ENCODE results near the gene MYMX. TPM values are rescaled to one million over a fixed set of nuclear protein-coding genes. Genes with fewer than 3 reads are reported as not detected.

The MYMX gene
- total RNA-seq, 2 experiments from 2014 or later: not detected

- ChIA-PET CTCF (interaction anchor here (0.6 to 1.7 kb wide), 10 partner anchors 13 to 1578 kb away, joined by 3 to 7 read pairs (median 3); no protein-coding TSS in a partner anchor), POLR2A (no interaction called here)
- intact Hi-C loops (cut with DNase I, micrococcal nuclease): loop anchor here in 1 of 2 experiments (2.0 kb wide), 1 partner anchor 26 kb away; the partner anchor contains the start of gene HSP90AB1
- Mint-ChIP-seq H3K36me3 (ENCODE audit: low read depth) (peaks cover 2% of the 10 kb centered on the region), H3K4me3 (peak overlapping the region; percentile 10), H3K27ac (peak overlapping the region; percentile 69), H3K4me1 (peaks cover 46% of the 10 kb centered on the region), H3K27me3 (peaks cover 3% of the 10 kb centered on the region), H3K9me3 (ENCODE audit: low read depth) (no peaks in the 10 kb centered on the region)
- no peak for DNase-seq
- no peak for ATAC-seq
These were observed 4.2 kb downstream of the MYMX start for GRCh38 chr6:44220913-44221290.

- Mint-ChIP-seq H3K36me3 (ENCODE audit: low read depth) (peaks cover 6% of the 10 kb centered on the region), H3K4me1 (peaks cover 48% of the 10 kb centered on the region), H3K9me3 (ENCODE audit: low read depth) (no peaks in the 10 kb centered on the region), H3K27ac (peak overlapping the region; percentile 69), H3K4me3 (peak overlapping the region; percentile 10), H3K27me3 (peaks cover 3% of the 10 kb centered on the region)
- ChIA-PET CTCF (interaction anchor here (0.6 to 1.8 kb wide), 11 partner anchors 8 to 556 kb away, joined by 3 to 7 read pairs (median 3); no protein-coding TSS in a partner anchor), POLR2A (interaction anchor here (0.5 kb wide), 1 partner anchor 15 kb away, joined by 8 read pairs; no protein-coding TSS in a partner anchor)
- ATAC-seq: peak; percentile 70
- peak; percentile 90 for DNase-seq
- intact Hi-C loops (cut with DNase I, micrococcal nuclease): loop anchor here in 1 of 2 experiments (2.0 kb wide), 1 partner anchor 25 kb away; the partner anchor contains the start of gene HSP90AB1
These were observed 4.7 kb downstream of the MYMX start for GRCh38 chr6:44221291-44221960.

GRCh38 chr6:44221961-44222335 is 5.2 kb downstream of the MYMX start:
- intact Hi-C loops (cut with DNase I, micrococcal nuclease): loop anchor here in 1 of 2 experiments (2.0 kb wide), 2 partner anchors 25 to 35 kb away; partner anchors contain the start of genes HSP90AB1 and SLC35B2
- CTCF ChIA-PET: interaction anchor here (1.0 to 1.8 kb wide), 6 partner anchors 9 to 104 kb away, joined by 3 to 7 read pairs (median 4); no protein-coding TSS in a partner anchor
- DNase-seq (peak; percentile 22), ATAC-seq (no peak)
- Mint-ChIP-seq H3K27me3 (peaks cover under 1% of the 10 kb centered on the region), H3K27ac (no peak overlapping the region), H3K4me3 (no peak overlapping the region), H3K9me3 (ENCODE audit: low read depth) (no peaks in the 10 kb centered on the region), H3K36me3 (ENCODE audit: low read depth) (peaks cover 9% of the 10 kb centered on the region), H3K4me1 (peaks cover 48% of the 10 kb centered on the region)
- POLR2A ChIA-PET: interaction anchor here (0.5 to 3.2 kb wide), 2 partner anchors 15 to 24 kb away, joined by 8 to 55 read pairs; partner anchors contain the start of gene HSP90AB1

DNA sequence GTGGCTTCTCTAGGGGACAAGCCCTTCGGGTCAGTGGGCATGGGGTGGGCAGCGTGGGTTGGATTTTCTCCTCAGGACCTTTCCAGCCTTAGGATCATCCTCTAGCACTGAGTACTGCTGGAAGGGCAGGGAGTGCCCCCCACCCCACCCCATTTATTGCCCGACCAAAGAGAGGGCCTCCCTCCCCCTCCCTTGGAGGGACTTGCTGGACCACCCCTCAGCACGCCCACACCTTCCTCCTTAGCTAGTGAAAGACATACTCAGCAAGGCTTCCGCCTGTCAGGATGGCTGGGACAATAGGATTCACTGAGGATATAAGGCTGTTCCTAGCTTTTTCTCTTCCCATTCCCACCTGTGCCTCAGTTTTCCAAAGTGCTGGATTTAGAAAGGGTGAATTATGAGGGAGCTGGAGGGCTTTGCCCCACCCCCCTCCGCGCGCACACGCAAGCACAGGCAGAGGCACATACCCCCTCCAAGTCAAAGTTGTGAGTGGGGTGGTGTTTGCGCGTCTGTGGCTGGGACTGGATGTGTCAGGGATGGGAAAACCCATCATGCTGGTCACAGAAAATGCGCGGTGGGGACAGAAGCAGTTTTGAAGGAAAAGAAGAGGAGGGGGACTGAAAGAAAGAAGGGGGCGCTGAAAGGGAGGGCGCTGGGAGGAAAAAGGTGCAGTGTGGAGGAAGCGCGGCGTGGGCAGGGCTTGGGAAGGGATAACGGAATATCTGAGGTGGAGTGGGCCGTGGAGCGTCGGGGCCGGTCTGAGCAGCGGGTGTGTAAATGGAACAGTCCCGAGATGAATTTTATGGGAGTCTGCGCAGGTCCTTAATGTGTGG is 6.0 kb downstream of the MYMX start:
- CTCF ChIA-PET: interaction anchor here (0.7 to 1.8 kb wide), 6 partner anchors 9 to 288 kb away, joined by 3 to 7 read pairs (median 4); no protein-coding TSS in a partner anchor
- H3K27ac Mint-ChIP-seq: peak overlapping the region; percentile 71
- DNase-seq: peak; percentile 40
- no peaks in the 10 kb centered on the region for H3K27me3 Mint-ChIP-seq
- peaks cover 9% of the 10 kb centered on the region for H3K36me3 Mint-ChIP-seq (ENCODE audit: low read depth)
- POLR2A ChIA-PET: interaction anchor here (0.6 to 3.2 kb wide), 3 partner anchors 24 to 198 kb away, joined by 3 to 55 read pairs (median 28); partner anchors contain the start of genes HSP90AB1 and SLC35B2
- H3K4me3 Mint-ChIP-seq: peak overlapping the region; percentile 83
- H3K4me1 Mint-ChIP-seq: peaks cover 48% of the 10 kb centered on the region
- no peaks in the 10 kb centered on the region for H3K9me3 Mint-ChIP-seq (ENCODE audit: low read depth)
- peak; percentile 2 for ATAC-seq
- intact Hi-C loops (cut with DNase I, micrococcal nuclease): loop anchor here (1.0 to 2.0 kb wide), 9 partner anchors 16 to 451 kb away; partner anchors contain the start of genes AARS2 (in 1 of the 2), CDC5L (in 1 of the 2), MRPL14 (in 1 of the 2) and NFKBIE (in 1 of the 2)

DNA sequence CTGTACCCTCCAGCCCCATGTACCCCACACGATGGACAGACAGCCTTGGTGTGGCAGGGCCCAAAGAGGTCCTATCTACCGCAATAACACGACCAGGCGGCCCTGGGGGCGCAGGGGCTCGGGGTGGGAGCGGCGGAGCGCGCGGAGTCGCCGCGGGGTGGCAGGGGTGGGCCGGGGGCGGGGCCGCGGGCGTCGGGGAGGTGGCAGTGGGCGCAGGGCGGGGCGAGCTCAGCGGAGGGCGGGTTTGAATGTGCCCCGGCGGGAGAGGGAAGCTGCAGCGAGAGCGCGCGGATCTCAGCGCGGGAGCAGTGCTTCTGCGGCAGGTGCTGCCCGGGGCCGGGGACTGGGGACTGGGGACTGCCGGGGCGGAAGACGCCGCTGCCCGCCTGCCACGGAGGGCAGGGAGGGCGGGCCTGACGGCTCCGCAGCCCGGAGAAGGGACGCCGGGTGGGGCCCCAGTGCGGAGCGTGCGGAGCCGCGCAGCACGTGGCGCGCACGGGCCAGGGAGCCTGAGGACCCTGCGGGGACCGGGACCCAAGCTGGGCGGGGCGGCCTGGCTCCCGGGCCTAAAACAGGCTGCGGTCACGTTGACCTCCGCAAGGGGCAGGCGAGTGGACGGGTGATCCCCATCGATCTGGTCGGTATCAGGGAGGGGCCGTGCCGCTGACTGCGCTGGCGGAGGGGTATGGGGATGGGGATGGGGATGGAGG is 6.7 kb downstream of the MYMX start, which contains the start of gene SLC29A1:
SLC29A1 (plus strand) TSS at position 277 of the 710 bp plus-strand sequence. CDS start 3,719 bp downstream, outside the sequence.
- CTCF ChIA-PET: interaction anchor here (0.6 to 1.8 kb wide), 13 partner anchors 14 to 289 kb away, joined by 3 to 10 read pairs (median 5); partner anchors contain the start of genes AARS2 and HSP90AB1
- DNase-seq: peak; percentile 93
- peak within 1 kb of the TSS; percentile 83 for H3K4me3 Mint-ChIP-seq
- peaks cover 9% of the 10 kb centered on the region for H3K36me3 Mint-ChIP-seq (ENCODE audit: low read depth)
- ATAC-seq: peak; percentile 73
- no peaks in the 10 kb centered on the region for H3K9me3 Mint-ChIP-seq (ENCODE audit: low read depth)
- POLR2A ChIA-PET: interaction anchor here (0.6 to 3.2 kb wide), 5 partner anchors 10 to 594 kb away, joined by 3 to 55 read pairs (median 3); partner anchors contain the start of genes GTPBP2, HSP90AB1 and SLC35B2
- H3K27ac Mint-ChIP-seq: peak within 1 kb of the TSS; percentile 71
- intact Hi-C loops (cut with DNase I, micrococcal nuclease): loop anchor here (1.0 to 2.0 kb wide), 12 partner anchors 14 to 452 kb away; partner anchors contain the start of genes NFKBIE (in 2 of the 2), AARS2 (in 1 of the 2), CDC5L (in 1 of the 2) and MRPL14 (in 1 of the 2)
- H3K27me3 Mint-ChIP-seq: no peaks in the 10 kb centered on the region
- peaks cover 45% of the 10 kb centered on the region for H3K4me1 Mint-ChIP-seq

DNA sequence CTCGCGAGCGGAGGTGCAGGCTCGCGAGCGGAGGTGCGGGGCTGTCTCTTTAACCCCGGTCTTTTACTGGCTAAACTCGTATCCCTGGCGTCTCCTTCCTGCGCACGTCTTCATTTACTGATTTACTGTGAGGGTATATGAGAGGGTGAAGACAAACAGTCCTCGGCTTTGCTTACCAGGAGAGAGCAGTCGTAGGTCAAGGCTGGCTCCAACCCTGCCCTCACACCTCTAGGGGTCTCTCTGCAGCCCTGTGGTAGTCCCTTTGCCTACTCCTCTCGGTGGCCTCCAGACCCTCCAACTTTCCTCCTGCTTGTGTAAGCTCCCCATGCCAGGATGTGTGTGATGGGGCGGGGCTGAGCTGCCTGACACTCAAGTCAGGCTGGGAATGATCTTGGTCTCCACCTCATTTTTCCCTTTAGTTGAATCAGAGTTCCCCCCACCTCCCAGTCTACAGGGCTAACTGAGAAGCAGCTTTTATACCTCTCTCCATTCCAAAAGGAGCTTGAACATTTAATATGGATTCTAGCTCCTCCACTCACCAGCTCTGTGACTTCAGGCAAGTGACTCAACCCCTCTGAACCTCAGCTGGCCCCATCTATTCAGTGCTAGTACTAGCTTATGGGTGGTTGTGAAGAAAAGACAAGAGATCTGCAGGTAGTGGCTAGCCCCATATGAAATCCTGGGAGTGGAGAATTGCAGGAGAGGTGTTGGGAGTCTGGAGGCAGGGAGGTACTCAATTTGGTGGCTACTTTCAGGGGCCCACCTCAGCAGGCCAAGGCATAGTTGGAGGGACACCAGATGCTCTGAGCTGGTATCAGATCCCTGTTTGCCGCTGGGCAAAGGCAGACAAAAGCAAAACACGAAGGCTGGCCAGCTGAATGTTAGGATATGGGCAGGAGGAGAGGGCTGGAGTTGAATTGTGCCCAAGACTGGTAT is 7.6 kb downstream of the MYMX start:
- H3K27me3 Mint-ChIP-seq: no peaks in the 10 kb centered on the region
- H3K4me1 Mint-ChIP-seq: peaks cover 40% of the 10 kb centered on the region
- DNase-seq (peak; percentile 58), ATAC-seq (peak; percentile 54)
- H3K9me3 Mint-ChIP-seq (ENCODE audit: low read depth): no peaks in the 10 kb centered on the region
- ChIA-PET POLR2A (interaction anchor here (0.7 to 3.2 kb wide), 10 partner anchors 11 to 595 kb away, joined by 3 to 55 read pairs (median 4); partner anchors contain the start of genes AARS2, GTPBP2, HSP90AB1 and SLC35B2), CTCF (interaction anchor here (0.5 to 1.8 kb wide), 21 partner anchors 9 to 1026 kb away, joined by 3 to 15 read pairs (median 4); partner anchors contain the start of genes AARS2, HSP90AB1 and SLC35B2)
- peak overlapping the region; percentile 83 for H3K4me3 Mint-ChIP-seq
- intact Hi-C loops (cut with DNase I, micrococcal nuclease): loop anchor here in 1 of 2 experiments (1.0 to 2.0 kb wide), 3 partner anchors 13 to 51 kb away; partner anchors contain the start of gene NFKBIE
- peaks cover 15% of the 10 kb centered on the region for H3K36me3 Mint-ChIP-seq (ENCODE audit: low read depth)
- H3K27ac Mint-ChIP-seq: peak overlapping the region; percentile 12

GRCh38 chr6:44224965-44225305 is 8.2 kb downstream of the MYMX start:
- Mint-ChIP-seq H3K36me3 (ENCODE audit: low read depth) (peaks cover 17% of the 10 kb centered on the region), H3K4me1 (peaks cover 37% of the 10 kb centered on the region), H3K4me3 (peak overlapping the region; percentile 83), H3K27me3 (no peaks in the 10 kb centered on the region), H3K27ac (no peak overlapping the region), H3K9me3 (ENCODE audit: low read depth) (no peaks in the 10 kb centered on the region)
- CTCF ChIA-PET: interaction anchor here (0.5 to 1.8 kb wide), 18 partner anchors 8 to 1027 kb away, joined by 3 to 15 read pairs (median 4); partner anchors contain the start of genes AARS2, HSP90AB1 and SLC35B2
- DNase-seq (no peak), ATAC-seq (no peak)
- POLR2A ChIA-PET: interaction anchor here (0.9 to 3.2 kb wide), 7 partner anchors 13 to 88 kb away, joined by 3 to 55 read pairs (median 5); partner anchors contain the start of genes AARS2, HSP90AB1 and SLC35B2
- intact Hi-C loops (cut with DNase I, micrococcal nuclease): loop anchor here in 1 of 2 experiments (1.0 to 2.0 kb wide), 3 partner anchors 12 to 52 kb away; partner anchors contain the start of gene NFKBIE

DNA sequence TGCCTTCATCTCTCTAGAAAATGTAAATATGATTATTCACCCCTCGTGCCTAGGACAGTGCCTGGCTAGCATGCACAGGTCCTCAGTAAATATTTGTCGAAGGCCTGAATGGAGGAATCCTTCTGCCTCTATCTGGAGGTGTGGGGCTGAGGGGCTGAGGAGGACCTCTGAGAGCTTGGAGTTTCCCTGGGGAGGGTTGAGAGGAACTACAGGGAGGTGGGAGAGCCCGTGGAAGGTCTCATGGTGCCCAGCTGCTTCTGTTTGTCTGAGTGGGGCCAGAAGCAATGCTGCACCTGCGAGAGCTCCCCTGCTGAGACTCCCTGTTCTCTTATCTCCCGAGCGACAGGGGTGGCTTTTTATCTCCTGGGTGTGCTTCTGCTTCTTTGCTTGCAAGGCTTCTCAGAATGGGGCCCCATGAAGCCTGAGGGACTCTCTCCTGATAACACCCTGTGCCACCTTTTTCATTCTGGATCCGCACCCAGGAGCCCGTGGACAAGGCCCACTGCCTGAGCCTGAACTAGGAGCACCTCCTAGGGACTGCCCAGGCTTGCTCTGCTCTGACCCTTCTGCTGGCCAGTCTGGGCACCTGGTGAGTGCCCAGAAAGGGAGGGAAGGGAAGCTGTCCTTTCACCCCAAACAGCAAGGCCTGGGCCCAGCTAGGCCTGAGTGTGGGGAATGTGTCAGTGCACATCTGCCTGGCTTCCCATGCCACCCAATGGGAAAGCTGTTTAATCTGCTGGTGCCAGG is 9.0 kb downstream of the MYMX start:
- no peak for DNase-seq
- Mint-ChIP-seq H3K4me3 (peak overlapping the region; percentile 46), H3K9me3 (ENCODE audit: low read depth) (no peaks in the 10 kb centered on the region), H3K36me3 (ENCODE audit: low read depth) (peaks cover 23% of the 10 kb centered on the region), H3K27me3 (no peaks in the 10 kb centered on the region), H3K4me1 (peaks cover 35% of the 10 kb centered on the region), H3K27ac (no peak overlapping the region)
- ATAC-seq: no peak
- ChIA-PET CTCF (interaction anchor here (1.2 to 1.8 kb wide), 2 partner anchors 9 to 12 kb away, joined by 3 to 15 read pairs; no protein-coding TSS in a partner anchor), POLR2A (no interaction called here)
- intact Hi-C loops (cut with DNase I, micrococcal nuclease): loop anchor here in 1 of 2 experiments (2.0 kb wide), 2 partner anchors 39 to 53 kb away; partner anchors contain the start of gene NFKBIE
